ENCODE data around the gene SHMT2.

SHMT2 gene

GRCh38 chr12:57223191-57224165 lies 6.0 kb upstream of the SHMT2 start:
- TF ChIP-seq TAF1 (IDR thresholded peaks at IDR 0.05; ENCODE audit: low read depth, low read length) = no peak
- no peak for TF ChIP-seq SPI1 (IDR thresholded peaks at IDR 0.05; ENCODE audit: low read depth, low read length)
- TF ChIP-seq POU2F2 (IDR thresholded peaks at IDR 0.05; ENCODE audit: low read depth, low read length) = no peak
- TF ChIP-seq POLR2AphosphoS5 (IDR thresholded peaks at IDR 0.05; ENCODE audit: low read depth, low read length) = no peak
- no peak for TF ChIP-seq POLR2A (IDR thresholded peaks at IDR 0.05; ENCODE audit: low read depth, low read length)
- FAIRE-seq (peak; percentile 76), DNase-seq (ENCODE audit: insufficient read length, low spot score) (no peak)

- no peak for TF ChIP-seq SPI1 (IDR thresholded peaks at IDR 0.05; ENCODE audit: low read depth, low read length)
- no peak for TF ChIP-seq POU2F2 (IDR thresholded peaks at IDR 0.05; ENCODE audit: low read depth, low read length)
- TF ChIP-seq POLR2AphosphoS5 (IDR thresholded peaks at IDR 0.05; ENCODE audit: low read depth, low read length) = no peak
- no peak for TF ChIP-seq TAF1 (IDR thresholded peaks at IDR 0.05; ENCODE audit: low read depth, low read length)
- no peak for TF ChIP-seq PAX5 (IDR thresholded peaks at IDR 0.05; ENCODE audit: insufficient read depth, low read length, severe bottlenecking)
- TF ChIP-seq POLR2A (IDR thresholded peaks at IDR 0.05; ENCODE audit: low read depth, low read length) = no peak
- FAIRE-seq (no peak), DNase-seq (ENCODE audit: insufficient read length, low spot score) (no peak)
Measured at GRCh38 chr12:57224278-57224972, 5.1 kb upstream of the SHMT2 start.

- FAIRE-seq (peak; percentile 79), DNase-seq (ENCODE audit: insufficient read length, low spot score) (no peak)
- no peak for TF ChIP-seq POLR2A (IDR thresholded peaks at IDR 0.05; ENCODE audit: low read depth, low read length)
- no peak for TF ChIP-seq TAF1 (IDR thresholded peaks at IDR 0.05; ENCODE audit: low read depth, low read length)
- no peak for TF ChIP-seq PAX5 (IDR thresholded peaks at IDR 0.05; ENCODE audit: insufficient read depth, low read length, severe bottlenecking)
- TF ChIP-seq POLR2AphosphoS5 (IDR thresholded peaks at IDR 0.05; ENCODE audit: low read depth, low read length) = no peak
- TF ChIP-seq SPI1 (IDR thresholded peaks at IDR 0.05; ENCODE audit: low read depth, low read length) = no peak
- TF ChIP-seq POU2F2 (IDR thresholded peaks at IDR 0.05; ENCODE audit: low read depth, low read length) = no peak
Measured at GRCh38 chr12:57224973-57225679, 4.4 kb upstream of the SHMT2 start.

GRCh38 chr12:57225680-57226210 lies 3.8 kb upstream of the SHMT2 start:
- DNase-seq (ENCODE audit: insufficient read length, low spot score) (no peak), FAIRE-seq (no peak)
- TF ChIP-seq POLR2A (IDR thresholded peaks at IDR 0.05; ENCODE audit: low read depth, low read length) = no peak
- no peak for TF ChIP-seq POLR2AphosphoS5 (IDR thresholded peaks at IDR 0.05; ENCODE audit: low read depth, low read length)
- TF ChIP-seq POU2F2 (IDR thresholded peaks at IDR 0.05; ENCODE audit: low read depth, low read length) = no peak
- TF ChIP-seq SPI1 (IDR thresholded peaks at IDR 0.05; ENCODE audit: low read depth, low read length) = no peak
- TF ChIP-seq TAF1 (IDR thresholded peaks at IDR 0.05; ENCODE audit: low read depth, low read length) = no peak
- no peak for TF ChIP-seq PAX5 (IDR thresholded peaks at IDR 0.05; ENCODE audit: insufficient read depth, low read length, severe bottlenecking)

- FAIRE-seq (no peak), DNase-seq (ENCODE audit: insufficient read length, low spot score) (no peak)
- TF ChIP-seq POLR2AphosphoS5 (IDR thresholded peaks at IDR 0.05; ENCODE audit: low read depth, low read length) = no peak
Measured at GRCh38 chr12:57226588-57227314, 2.8 kb upstream of the SHMT2 start.

- no peak for TF ChIP-seq POLR2A (IDR thresholded peaks at IDR 0.05; ENCODE audit: low read depth, low read length)
- no peak for TF ChIP-seq TAF1 (IDR thresholded peaks at IDR 0.05; ENCODE audit: low read depth, low read length)
- no peak for TF ChIP-seq SPI1 (IDR thresholded peaks at IDR 0.05; ENCODE audit: low read depth, low read length)
- TF ChIP-seq POU2F2 (IDR thresholded peaks at IDR 0.05; ENCODE audit: low read depth, low read length) = no peak
- no peak for TF ChIP-seq POLR2AphosphoS5 (IDR thresholded peaks at IDR 0.05; ENCODE audit: low read depth, low read length)
- no peak for TF ChIP-seq PAX5 (IDR thresholded peaks at IDR 0.05; ENCODE audit: insufficient read depth, low read length, severe bottlenecking)
- no peak for FAIRE-seq
- DNase-seq (ENCODE audit: insufficient read length, low spot score) = no peak
Measured at GRCh38 chr12:57227315-57228115, 2.0 kb upstream of the SHMT2 start.

DNA sequence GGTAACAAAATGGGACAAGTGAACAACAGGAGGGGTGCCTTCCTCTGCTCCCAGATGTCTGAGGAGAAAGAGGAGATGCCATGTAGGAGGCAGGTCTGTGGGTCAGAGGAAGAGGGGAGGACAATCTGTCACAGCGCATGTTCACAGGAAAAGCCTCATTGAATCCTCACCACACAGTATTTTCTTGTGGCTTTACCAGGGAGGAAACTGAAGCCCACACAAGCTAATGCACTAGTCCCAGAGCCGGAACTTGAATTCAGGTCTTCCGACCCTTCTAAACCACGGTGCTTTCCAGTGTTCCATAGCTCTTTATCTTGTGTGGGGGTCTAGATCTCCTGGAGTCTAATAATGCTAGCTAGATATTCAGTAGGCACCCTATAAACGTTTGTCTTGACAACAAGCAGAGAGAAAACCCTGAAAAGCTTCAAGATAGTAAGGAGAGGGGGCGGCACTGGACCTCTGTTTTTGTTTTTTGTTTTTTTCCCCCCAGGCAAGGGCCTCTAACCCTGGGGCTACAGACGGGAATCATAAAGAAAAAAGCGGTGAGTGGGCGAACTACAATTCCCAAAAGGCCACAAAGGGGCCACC lies 371 bp upstream of the SHMT2 start:
- DNase-seq (ENCODE audit: insufficient read length, low spot score) = no peak
- no peak for TF ChIP-seq POU2F2 (IDR thresholded peaks at IDR 0.05; ENCODE audit: low read depth, low read length)
- TF ChIP-seq PAX5 (IDR thresholded peaks at IDR 0.05; ENCODE audit: insufficient read depth, low read length, severe bottlenecking) = no peak
- FAIRE-seq = no peak

Measured in GM12891 (cell line).